Ascending aorta (tissue), 2 donors: ENCODE data around the gene CDX1. TPM values are rescaled to one million over a fixed set of nuclear protein-coding genes. Genes with fewer than 3 reads are reported as not detected.

ENCODE experiments used
- DNase-seq, 2 donors: peaks; one replicate each; pipeline ENCODE4 v3.0.0-alpha.2; 2019; ENCODE audit warnings: low spot score in 2 of 2
- H3K27ac ChIP-seq, 2 donors: fragments of 200-600 bp; sonication (generic); one replicate each; pipeline ENCODE4 v1.5.1; 2016 to 2017; ENCODE audit warnings: mild to moderate bottlenecking in 1 of 2
- H3K27me3 ChIP-seq: fragments of 200-600 bp; sonication (generic); one replicate; pipeline ENCODE4 v1.5.1; 2017
- H3K36me3 ChIP-seq, 2 donors: fragments of 200-600 bp; sonication (generic); one replicate each; pipeline ENCODE4 v1.5.1; 2016
- H3K4me1 ChIP-seq, 2 donors: fragments of 200-600 bp; sonication (generic); one replicate each; pipeline ENCODE4 v1.5.1; 2016 to 2017; ENCODE audit warnings: mild to moderate bottlenecking in 1 of 2
- H3K4me3 ChIP-seq, 2 donors: fragments of 200-600 bp; sonication (generic); one replicate each; pipeline ENCODE4 v1.5.1; 2016 to 2017; ENCODE audit warnings: mild to moderate bottlenecking in 1 of 2
- H3K9me3 ChIP-seq, 2 donors: fragments of 200-600 bp; sonication (generic); one replicate each; pipeline ENCODE4 v1.5.1; 2016
- CTCF ChIP-seq, 3 experiments: fragments of 200-600 bp in 2 of 3; fragments of 450-650 bp in 1 of 3; sonication (generic) in 2 of 3; IDR thresholded peaks; one replicate each; pipeline ENCODE4 v1.5.1; 2016 to 2019; ENCODE audit warnings: antibody characterized with exemption in 3 of 3, mild to moderate bottlenecking in 1 of 3, moderate library complexity in 1 of 3
- intact Hi-C: fragments of 100-400 bp; cut with DNase I; formaldehyde crosslinking; loops from one replicate; pipeline ENCODE4 v1.15.1; 2023
- total RNA-seq: library from RNA; depleted of rRNA; stranded (reverse); fragments of >200 nt; gene quantifications from one replicate; pipeline ENCODE4 v1.1.0, GENCODE V29; 2016

Gene CDX1
- total RNA-seq, 1 donor from 2014 or later: not detected

- peaks cover 3 to 20% of the 10 kb centered on the region in 2 donors for H3K36me3 ChIP-seq
- H3K27ac ChIP-seq: peak overlapping the region; percentile 98 to 99
- DNase-seq: no peak
- peaks cover 44 to 60% of the 10 kb centered on the region in 2 donors for H3K4me1 ChIP-seq
- peak overlapping the region; percentile 57 to 90 for H3K4me3 ChIP-seq
- no peak for TF ChIP-seq CTCF (IDR thresholded peaks at IDR 0.05)
- intact Hi-C loops: loop anchor here (2.0 to 10.0 kb wide), 2 partner anchors 16 to 630 kb away; no protein-coding TSS in a partner anchor
- H3K9me3 ChIP-seq: no peaks in the 10 kb centered on the region
- H3K27me3 ChIP-seq: no peaks in the 10 kb centered on the region
Measured at GRCh38 chr5:150154618-150155128, 11.9 kb upstream of the CDX1 start.

- Histone ChIP-seq H3K4me1 (peaks cover 38 to 60% of the 10 kb centered on the region in 2 donors), H3K27ac (peak within 1 kb of the TSS; percentile 98 to 99), H3K36me3 (peaks cover 3 to 16% of the 10 kb centered on the region in 2 donors), H3K9me3 (no peaks in the 10 kb centered on the region), H3K27me3 (no peaks in the 10 kb centered on the region), H3K4me3 (peak within 1 kb of the TSS; percentile 57 to 90)
- intact Hi-C loops: loop anchor here (2.0 to 10.0 kb wide), 2 partner anchors 17 to 629 kb away; no protein-coding TSS in a partner anchor
- DNase-seq: peak; percentile 83 to 97
- no peak for TF ChIP-seq CTCF (IDR thresholded peaks at IDR 0.05)
Measured at GRCh38 chr5:150155258-150156026, 11.1 kb upstream of the CDX1 start, which contains the start of gene PDGFRB. TSS of gene PDGFRB (minus strand) at chr5:150155845. CDS start at chr5:150137047, 18,798 bp downstream.

- DNase-seq: no peak
- Histone ChIP-seq H3K4me3 (peak overlapping the region; percentile 57 to 90), H3K9me3 (no peaks in the 10 kb centered on the region), H3K27me3 (no peaks in the 10 kb centered on the region), H3K36me3 (peaks cover 3 to 12% of the 10 kb centered on the region in 2 donors), H3K27ac (peak overlapping the region; percentile 98 to 99), H3K4me1 (peaks cover 34 to 56% of the 10 kb centered on the region in 2 donors)
- TF ChIP-seq CTCF (IDR thresholded peaks at IDR 0.05): no peak
- intact Hi-C loops: loop anchor here (10.0 kb wide), 1 partner anchor 629 kb away; no protein-coding TSS in a partner anchor
Measured at GRCh38 chr5:150156027-150156368, 10.6 kb upstream of the CDX1 start.

GRCh38 chr5:150156540-150156939, 10.0 kb upstream of the CDX1 start:
- Histone ChIP-seq H3K27ac (peak overlapping the region; percentile 98 to 99), H3K4me1 (peaks cover 34 to 55% of the 10 kb centered on the region in 2 donors), H3K4me3 (peak overlapping the region in 1 of 2 donors; percentile 90), H3K9me3 (no peaks in the 10 kb centered on the region), H3K36me3 (peaks cover 3 to 8% of the 10 kb centered on the region in 2 donors), H3K27me3 (no peaks in the 10 kb centered on the region)
- no peak for TF ChIP-seq CTCF (IDR thresholded peaks at IDR 0.05)
- DNase-seq: no peak
- intact Hi-C loops: loop anchor here (10.0 kb wide), 1 partner anchor 628 kb away; no protein-coding TSS in a partner anchor

- intact Hi-C loops: loop anchor here (10.0 kb wide), 1 partner anchor 628 kb away; no protein-coding TSS in a partner anchor
- H3K4me1 ChIP-seq: peaks cover 34 to 56% of the 10 kb centered on the region in 2 donors
Measured at GRCh38 chr5:150157168-150157567, 9.4 kb upstream of the CDX1 start.

More at GRCh38 chr5:150157168-150157567, 9.4 kb upstream of the CDX1 start:
- no peak for DNase-seq
- H3K9me3 ChIP-seq: no peaks in the 10 kb centered on the region
- H3K27ac ChIP-seq: peak overlapping the region; percentile 98 to 99
- H3K27me3 ChIP-seq: no peaks in the 10 kb centered on the region
- TF ChIP-seq CTCF (IDR thresholded peaks at IDR 0.05): no peak
- peaks cover 3 to 8% of the 10 kb centered on the region in 2 donors for H3K36me3 ChIP-seq
- H3K4me3 ChIP-seq: no peak overlapping the region
